Testis (tissue), 2 donors: ENCODE measurements around the gene OTC.

Experiments
- POLR2A ChIP-seq: fragments of 450-650 bp; IDR thresholded peaks from one replicate; pipeline ENCODE4 v1.6.1; 2017; ENCODE audit warnings: antibody characterized with exemption, mild to moderate bottlenecking, moderate library complexity
- TF ChIP-seq, protein P1 (sequence below), 3 experiments: fragments of 450-650 bp in 2 of 3; fragments of 200-600 bp in 1 of 3; sonication (generic) in 1 of 3; IDR thresholded peaks; one replicate each; pipeline ENCODE4 v1.5.1; 2016 to 2019; ENCODE audit warnings: antibody characterized with exemption in 3 of 3, mild to moderate bottlenecking in 2 of 3, moderate library complexity in 1 of 3

DNA sequence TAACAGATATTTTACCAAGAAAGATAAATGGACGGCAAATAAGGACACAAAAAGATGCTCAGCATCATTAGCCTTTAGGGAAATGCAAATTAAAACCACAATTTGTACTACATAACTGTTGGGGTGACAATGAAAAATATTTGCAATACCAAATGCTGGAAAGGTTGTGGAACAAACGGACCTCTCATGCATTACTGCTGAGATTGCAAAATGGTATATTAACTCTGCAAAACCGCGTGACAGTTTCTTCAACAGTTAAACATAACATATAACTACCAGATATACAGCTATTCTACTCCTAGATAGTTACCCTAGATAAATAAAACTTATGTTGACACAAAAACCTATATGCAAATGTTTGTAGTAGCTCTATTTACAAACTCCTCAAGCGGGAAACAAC, 6.3 kb upstream of the OTC start:
- TF ChIP-seq, protein P1, sequence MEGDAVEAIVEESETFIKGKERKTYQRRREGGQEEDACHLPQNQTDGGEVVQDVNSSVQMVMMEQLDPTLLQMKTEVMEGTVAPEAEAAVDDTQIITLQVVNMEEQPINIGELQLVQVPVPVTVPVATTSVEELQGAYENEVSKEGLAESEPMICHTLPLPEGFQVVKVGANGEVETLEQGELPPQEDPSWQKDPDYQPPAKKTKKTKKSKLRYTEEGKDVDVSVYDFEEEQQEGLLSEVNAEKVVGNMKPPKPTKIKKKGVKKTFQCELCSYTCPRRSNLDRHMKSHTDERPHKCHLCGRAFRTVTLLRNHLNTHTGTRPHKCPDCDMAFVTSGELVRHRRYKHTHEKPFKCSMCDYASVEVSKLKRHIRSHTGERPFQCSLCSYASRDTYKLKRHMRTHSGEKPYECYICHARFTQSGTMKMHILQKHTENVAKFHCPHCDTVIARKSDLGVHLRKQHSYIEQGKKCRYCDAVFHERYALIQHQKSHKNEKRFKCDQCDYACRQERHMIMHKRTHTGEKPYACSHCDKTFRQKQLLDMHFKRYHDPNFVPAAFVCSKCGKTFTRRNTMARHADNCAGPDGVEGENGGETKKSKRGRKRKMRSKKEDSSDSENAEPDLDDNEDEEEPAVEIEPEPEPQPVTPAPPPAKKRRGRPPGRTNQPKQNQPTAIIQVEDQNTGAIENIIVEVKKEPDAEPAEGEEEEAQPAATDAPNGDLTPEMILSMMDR (IDR thresholded peaks at IDR 0.05) = no peak
- no peak for TF ChIP-seq POLR2A
